IMR-90 (cell line): ENCODE results near the gene HSPA12A. TPM values are rescaled to one million over a fixed set of nuclear protein-coding genes. Genes with fewer than 3 reads are reported as not detected.

ENCODE experiments used
- ATAC-seq: fragments of 200-7000 bp; cut with Tn5 transposase; 2 replicates; pipeline ENCODE4 v1.9.1; 2020; ENCODE audit warnings: low read depth, mild to moderate bottlenecking, moderate library complexity
- BruUV-seq: library from RNA; stranded (reverse); fragments of 400-500 nt; replicated peaks from 2 replicates; lab custom pipeline; 2021; lab: Mats Ljungman, UMichigan
- CTCF ChIA-PET: fragments of 300-600 bp; formaldehyde crosslinking; extraction: SDS; loops from one replicate; lab custom pipeline; 2021; ENCODE audit warnings: antibody characterized with exemption; lab: Yijun Ruan, JAX
- POLR2A ChIA-PET: fragments of 300-600 bp; sonication (Branson Sonifier 250); formaldehyde crosslinking; loops from one replicate; lab custom pipeline; 2022; ENCODE audit warnings: antibody characterized with exemption; ENCODE audit not compliant: unreplicated experiment; lab: Charles Lee
- DNase-seq: peaks from one replicate; pipeline ENCODE4 v3.0.0; 2013
- H2AFZ ChIP-seq: replicated peaks from 2 replicates; pipeline ENCODE3; 2013; ENCODE audit warnings: low read length, mild to moderate bottlenecking; ENCODE audit not compliant: poor library complexity
- H2AK5ac ChIP-seq: 2 replicates; pipeline ENCODE4 v1.6.1; 2013; ENCODE audit warnings: low read depth, low read length, inconsistent platforms
- H2AK9ac ChIP-seq: replicated peaks from 2 replicates; pipeline ENCODE3; 2013; ENCODE audit warnings: mild to moderate bottlenecking, low read depth, low read length, moderate library complexity; ENCODE audit not compliant: poor library complexity
- H2BK120ac ChIP-seq: 2 replicates; pipeline ENCODE4 v1.6.1; 2013; ENCODE audit warnings: low read depth, low read length, inconsistent platforms
- H2BK15ac ChIP-seq: 3 replicates; pipeline ENCODE4 v1.6.1; 2013; ENCODE audit warnings: low read depth, low read length, inconsistent platforms
- H2BK20ac ChIP-seq: 2 replicates; pipeline ENCODE4 v1.6.1; 2013; ENCODE audit warnings: low read depth, mild to moderate bottlenecking, inconsistent platforms, low read length, moderate library complexity
- H2BK5ac ChIP-seq: 2 replicates; pipeline ENCODE4 v1.6.1; 2013; ENCODE audit warnings: mild to moderate bottlenecking, low read depth, low read length, inconsistent platforms; ENCODE audit not compliant: poor library complexity, severe bottlenecking
- H3K14ac ChIP-seq: replicated peaks from 2 replicates; pipeline ENCODE4 v1.6.1; 2013; ENCODE audit warnings: low read depth, low read length, inconsistent platforms
- H3K18ac ChIP-seq: 2 replicates; pipeline ENCODE4 v1.6.1; 2013; ENCODE audit warnings: low read depth, low read length, control low read depth
- H3K23ac ChIP-seq: 2 replicates; pipeline ENCODE4 v1.6.1; 2013; ENCODE audit warnings: low read depth, low read length, inconsistent platforms
- H3K27ac ChIP-seq: 2 replicates; pipeline ENCODE4 v1.5.1; 2013; ENCODE audit warnings: mild to moderate bottlenecking, control low read depth, low read length; ENCODE audit not compliant: insufficient read depth
- H3K27me3 ChIP-seq: 2 replicates; pipeline ENCODE4 v1.6.1; 2013; ENCODE audit warnings: low read length; ENCODE audit not compliant: control insufficient read depth, insufficient read depth
- H3K36me3 ChIP-seq: 2 replicates; pipeline ENCODE4 v1.6.1; 2013; ENCODE audit warnings: low read length, mixed read lengths; ENCODE audit not compliant: control insufficient read depth, insufficient read depth
- H3K4ac ChIP-seq: 2 replicates; pipeline ENCODE4 v1.6.1; 2013; ENCODE audit warnings: low read depth, low read length, inconsistent platforms
- H3K4me1 ChIP-seq: 2 replicates; pipeline ENCODE4 v1.6.1; 2013; ENCODE audit warnings: low read length, mixed read lengths; ENCODE audit not compliant: control insufficient read depth, insufficient read depth
- H3K4me2 ChIP-seq: 2 replicates; pipeline ENCODE4 v1.6.1; 2013; ENCODE audit warnings: low read depth, mild to moderate bottlenecking, control low read depth, low read length, moderate library complexity
- H3K4me3 ChIP-seq: 2 replicates; pipeline ENCODE4 v1.5.1; 2013; ENCODE audit warnings: low read depth, mild to moderate bottlenecking, control low read depth, low read length, moderate library complexity; ENCODE audit not compliant: insufficient read depth
- H3K56ac ChIP-seq: 2 replicates; pipeline ENCODE4 v1.6.1; 2013; ENCODE audit warnings: low read length, inconsistent platforms; ENCODE audit not compliant: insufficient read depth; ENCODE audit errors: extremely low read depth
- H3K79me1 ChIP-seq, 2 experiments: 2 replicates each; pipeline ENCODE4 v1.6.1; 2013; ENCODE audit warnings: low read length in 2 of 2, inconsistent platforms in 1 of 2, low read depth in 1 of 2
- H3K9ac ChIP-seq: 2 replicates; pipeline ENCODE4 v1.6.1; 2013; ENCODE audit warnings: low read depth, low read length, control low read depth
- H3K9me1 ChIP-seq: 2 replicates; pipeline ENCODE4 v1.6.1; 2013; ENCODE audit warnings: low read length, inconsistent platforms; ENCODE audit not compliant: insufficient read depth
- H3K9me3 ChIP-seq: 2 replicates; pipeline ENCODE4 v1.6.1; 2013; ENCODE audit warnings: low read length; ENCODE audit not compliant: control insufficient read depth, insufficient read depth
- H4K20me1 ChIP-seq: 2 replicates; pipeline ENCODE4 v1.6.1; 2013; ENCODE audit warnings: low read length, inconsistent platforms; ENCODE audit not compliant: insufficient read depth
- H4K5ac ChIP-seq: 2 replicates; pipeline ENCODE4 v1.6.1; 2013; ENCODE audit warnings: mild to moderate bottlenecking, low read depth, low read length, control low read depth
- H4K8ac ChIP-seq, 2 experiments: 2 replicates each; pipeline ENCODE4 v1.6.1; 2013; ENCODE audit warnings: low read depth in 2 of 2, low read length in 2 of 2, control low read depth in 1 of 2, inconsistent platforms in 1 of 2
- H4K91ac ChIP-seq: 2 replicates; pipeline ENCODE4 v1.6.1; 2013; ENCODE audit warnings: low read depth, low read length, inconsistent platforms; ENCODE audit not compliant: insufficient read depth
- BHLHE40 ChIP-seq: fragments of 150-350 bp; IDR thresholded peaks from 2 replicates; pipeline ENCODE4 v1.6.1; 2016; ENCODE audit warnings: mild to moderate bottlenecking, low read depth, low read length
- CEBPB ChIP-seq: IDR thresholded peaks from 2 replicates; pipeline ENCODE4 v1.6.1; 2012; ENCODE audit warnings: low read depth, low read length, improper control_type of control experiment
- CHD1 ChIP-seq: IDR thresholded peaks from 2 replicates; pipeline ENCODE4 v1.6.1; 2012; ENCODE audit warnings: low read depth, low read length, improper control_type of control experiment
- CTCF ChIP-seq: conservative IDR thresholded peaks from 2 replicates; pipeline ENCODE4 v1.5.1; 2012; ENCODE audit warnings: mild to moderate bottlenecking, low read depth, low read length, improper control_type of control experiment
- ELK1 ChIP-seq: fragments of 150-350 bp; IDR thresholded peaks from 2 replicates; pipeline ENCODE4 v1.6.1; 2016; ENCODE audit warnings: low read depth, mild to moderate bottlenecking, low read length, moderate library complexity, borderline replicate concordance
- MAFK ChIP-seq: IDR thresholded peaks from 2 replicates; pipeline ENCODE4 v1.6.1; 2012; ENCODE audit warnings: low read depth, low read length, improper control_type of control experiment
- MAZ ChIP-seq: IDR thresholded peaks from 2 replicates; pipeline ENCODE4 v1.6.1; 2012; ENCODE audit warnings: low read depth, mild to moderate bottlenecking, low read length, improper control_type of control experiment, moderate library complexity, borderline replicate concordance
- NFE2L2 ChIP-seq: fragments of 150-350 bp; IDR thresholded peaks from 2 replicates; pipeline ENCODE4 v1.6.1; 2016; ENCODE audit warnings: low read depth, mild to moderate bottlenecking, low read length
- POLR2A ChIP-seq: IDR thresholded peaks from 2 replicates; pipeline ENCODE4 v1.6.1; 2012; ENCODE audit warnings: mild to moderate bottlenecking, low read depth, low read length
- RAD21 ChIP-seq: IDR thresholded peaks from 2 replicates; pipeline ENCODE4 v1.6.1; 2012; ENCODE audit warnings: low read length, improper control_type of control experiment
- RCOR1 ChIP-seq: IDR thresholded peaks from 2 replicates; pipeline ENCODE4 v1.6.1; 2012; ENCODE audit warnings: mild to moderate bottlenecking, low read length, improper control_type of control experiment; ENCODE audit not compliant: insufficient replicate concordance
- WGBS, 2 experiments: methylation state at CpG; one replicate each; pipeline versions ENCODE4 v1.1.5 to v1.1.7; 2013; ENCODE audit warnings: missing lambda C conversion rate in 2 of 2; ENCODE audit not compliant: insufficient read length in 1 of 2; ENCODE audit errors: extremely low coverage in 2 of 2; 5-methylcytosine and 5-hydroxymethylcytosine counted together
- dilution Hi-C: fragments of 300-500 bp; cut with HindIII; formaldehyde crosslinking; loops from one replicate; pipeline ENCODE4 v1.14.3; 2018; ENCODE audit warnings: low sequenced_read_pairs; ENCODE audit not compliant: unreplicated experiment
- in situ Hi-C: fragments of 300-500 bp; cut with MboI; formaldehyde crosslinking; loops from 3 replicates; pipeline ENCODE4 v1.14.3; 2019; ENCODE audit warnings: low sequenced_read_pairs, inconsistent platforms, mixed read lengths
- intact Hi-C: fragments of 100-400 bp; cut with micrococcal nuclease; formaldehyde crosslinking; loops from 2 replicates; pipeline ENCODE4 v1.10.0; 2022
- polyA plus RNA-seq, 3 experiments: library from polyadenylated mRNA; depleted of rRNA; stranded (reverse); fragments of >200 nt; gene quantifications; 2 replicates each; pipeline ENCODE4 v1.2.3, GENCODE V29; 2012; ENCODE audit warnings: low replicate concordance in 1 of 3
- total RNA-seq: library from RNA; depleted of rRNA; stranded (reverse); fragments of >200 nt; gene quantifications from 2 replicates; pipeline ENCODE4 v1.2.3, GENCODE V29; 2012

Gene HSPA12A
- total and polyA plus RNA-seq, 2 of the 4 experiments (the other 2 are of a cell fraction), result 16.1 to 16.7 TPM

DNA sequence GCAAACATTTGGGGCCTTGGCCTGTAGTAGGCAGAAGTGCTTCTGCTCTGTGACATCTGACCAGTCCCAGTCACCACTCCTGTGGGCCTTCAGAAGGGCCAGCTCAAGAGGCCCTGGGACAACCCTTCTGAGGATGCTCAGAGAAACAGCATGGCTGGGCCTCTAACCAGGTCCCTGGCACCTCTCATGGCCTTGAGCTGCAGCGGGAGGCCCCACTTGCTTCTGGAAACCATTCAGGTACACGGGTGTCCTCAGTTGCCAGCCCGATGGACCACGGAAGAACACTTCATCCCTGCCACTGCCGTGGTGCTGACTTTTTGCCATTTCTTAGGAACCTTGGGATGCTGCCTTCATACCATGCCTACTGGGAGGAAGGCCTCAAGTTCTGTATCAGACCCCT lies 57.6 kb downstream of the HSPA12A start:
- ATAC-seq, result no peak
- Histone ChIP-seq H2BK20ac (no peak overlapping the region), H2BK5ac (no peak overlapping the region), H2BK15ac (no peak overlapping the region), H2AFZ (no peak overlapping the region), H4K20me1 (no peaks in the 10 kb centered on the region), H2BK120ac (no peak overlapping the region), H3K9me1 (peaks cover 9% of the 10 kb centered on the region), H3K27ac (no peak overlapping the region), H3K4ac (no peak overlapping the region), H4K91ac (no peak overlapping the region), H3K4me2 (no peak overlapping the region), H2AK9ac (no peak overlapping the region), H2AK5ac (no peak overlapping the region), H4K8ac (no peak overlapping the region), H3K9me3 (no peaks in the 10 kb centered on the region), H3K4me3 (no peak overlapping the region), H3K23ac (no peak overlapping the region), H4K5ac (no peak overlapping the region), H3K56ac (no peak overlapping the region), H3K36me3 (no peaks in the 10 kb centered on the region; the same call in 1 of the 2 replicates), H3K4me1 (peaks cover 14% of the 10 kb centered on the region), H3K14ac (no peak overlapping the region), H3K79me1 (0 out of 4 replicates have a peak, but pooled peaks cover 0 to 3% of the 10 kb centered on the region in 2 experiments), H3K9ac (no peak overlapping the region), H3K18ac (no peak overlapping the region), H3K27me3 (no peaks in the 10 kb centered on the region)
- ChIA-PET POLR2A (no interaction called here), CTCF (interaction anchor here (0.9 to 1.1 kb wide), 2 partner anchors 103 to 483 kb away, joined by 3 read pairs; no protein-coding TSS in a partner anchor)
- 100% methylated on average over 4 of the region's 5 CpGs; no CpG with 5 or more reads in 1 of the 2 experiments for WGBS, 2 experiments
- no peak for DNase-seq
- in situ Hi-C loops, result loop anchor here (5.0 kb wide), 1 partner anchor 98 kb away; no protein-coding TSS in a partner anchor
- no peak for TF ChIP-seq MAZ
- no peak for TF ChIP-seq RCOR1
- TF ChIP-seq POLR2A, result no peak
- TF ChIP-seq RAD21, result no peak
- TF ChIP-seq CEBPB, result no peak
- no peak for TF ChIP-seq NFE2L2
- TF ChIP-seq CTCF, result no peak
- no peak for TF ChIP-seq ELK1
- no peak for TF ChIP-seq MAFK
- no peak for TF ChIP-seq CHD1
- TF ChIP-seq BHLHE40, result no peak
- dilution Hi-C loops, result loop anchor here (25.0 kb wide), 1 partner anchor 103 kb away; no protein-coding TSS in a partner anchor
- no TSS peak for BruUV-seq
- intact Hi-C loops, result no loop called here
